ENCODE measurements around the gene CABLES1. TPM values are rescaled to one million over a fixed set of nuclear protein-coding genes. Genes with fewer than 3 reads are reported as not detected.

The CABLES1 gene
- total and polyA plus RNA-seq, 2 of the 8 experiments (the other 6 are each of a cell fraction or from before 2014, with no cell fraction given) = 9.2 to 26.4 TPM

DNA sequence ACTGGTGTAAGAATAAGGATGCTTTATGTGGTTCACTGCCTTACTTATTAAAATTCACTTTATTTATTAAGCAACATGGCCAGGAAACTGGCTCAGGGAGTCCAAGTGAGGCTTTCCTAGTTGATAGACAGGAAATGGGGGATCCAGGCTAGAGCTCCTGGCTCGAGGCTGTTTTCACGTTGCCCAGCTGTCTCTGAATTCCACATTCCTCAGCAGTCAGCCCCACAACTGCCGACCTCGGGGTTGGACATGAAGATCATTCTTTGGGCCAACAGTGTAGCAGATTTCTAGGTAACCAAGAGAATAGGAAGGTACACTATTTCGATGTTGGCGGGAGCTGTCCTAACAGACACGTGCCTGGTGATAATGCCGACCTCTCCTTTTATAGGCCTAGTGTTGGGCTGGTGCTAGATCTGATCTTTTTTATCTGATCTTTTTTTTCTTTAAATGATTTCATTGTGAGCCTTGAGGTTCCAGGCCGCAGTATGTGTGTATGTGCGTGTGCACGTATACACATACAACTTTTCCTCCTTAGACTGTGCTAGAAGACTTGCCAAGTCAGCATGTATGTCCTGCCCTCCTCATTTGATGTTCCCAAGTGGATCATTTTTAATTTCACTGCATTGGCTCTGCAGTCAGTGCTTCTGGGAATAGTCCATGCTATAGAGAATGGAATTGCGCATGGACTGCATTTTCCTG lies 103.5 kb downstream of the CABLES1 start:
- H3K4ac ChIP-seq (replicated peaks; ENCODE audit: insufficient read length, low read depth, low read length) = no peak overlapping the region
- ChIA-PET CTCF (ENCODE audit: partially characterized antibody) (interaction anchor here (0.8 to 2.9 kb wide), 3 partner anchors 11 to 27 kb away, joined by 3 to 15 read pairs (median 4); no protein-coding TSS in a partner anchor), POLR2A (ENCODE audit: partially characterized antibody) (interaction anchor here (1.0 to 2.9 kb wide), 3 partner anchors 10 to 107 kb away, joined by 3 to 7 read pairs (median 5); no protein-coding TSS in a partner anchor)
- H3K9me3 ChIP-seq (ENCODE audit: insufficient read depth in 2 of 2, low read depth in 1 of 2, low read length in 1 of 2) = no peaks in the 10 kb centered on the region
- H3K14ac ChIP-seq (ENCODE audit: insufficient read length) = no peak overlapping the region
- FAIRE-seq = no peak
- H4K8ac ChIP-seq (ENCODE audit: extremely low read depth, insufficient read depth, low read length) = no peak overlapping the region
- 96% methylated on average over 12 of the region's 12 CpGs; no CpG with 5 or more reads in 1 of the 2 experiments for WGBS, 2 experiments (ENCODE audit: extremely low coverage in 1 of 2, insufficient coverage in 1 of 2, insufficient read length in 1 of 2, insufficient replicate concordance in 2 of 2, low coverage in 1 of 2, low lambda C conversion rate in 2 of 2, missing lambda C conversion rate in 1 of 2)
- no peak overlapping the region for H3K56ac ChIP-seq (replicated peaks; ENCODE audit: insufficient read length, low read depth, low read length)
- no peak overlapping the region; a peak in 1 of 7 replicates for H3K9ac ChIP-seq (replicated peaks in 1 of 4; ENCODE audit: extremely low read depth in 1 of 4, low read depth in 3 of 4, low read length in 3 of 4)
- 0 out of 2 replicates have a peak overlapping the region, but pooled peaks have one; percentile 1 for H2BK20ac ChIP-seq (ENCODE audit: low read length)
- no peak overlapping the region for H4K91ac ChIP-seq (replicated peaks; ENCODE audit: insufficient read length, low read length)
- no peak overlapping the region for H3K23ac ChIP-seq (ENCODE audit: insufficient read length)
- H3K23me2 ChIP-seq (ENCODE audit: low read depth, low read length) = no peaks in the 10 kb centered on the region
- H3K4me2 ChIP-seq (ENCODE audit: insufficient read depth in 1 of 2, low read depth in 2 of 2, low read length in 2 of 2) = no peak overlapping the region
- no peak overlapping the region for H4K5ac ChIP-seq (ENCODE audit: insufficient read length, low read depth, low read length)
- DNase-seq (ENCODE audit: low read depth in 1 of 2, low spot score in 2 of 2) = no peak
- 0 out of 2 replicates have a peak overlapping the region, but pooled peaks have one; percentile 3 for H3K18ac ChIP-seq (ENCODE audit: extremely low read depth, low read length)
- H2AFZ ChIP-seq (ENCODE audit: low read length) = no peak overlapping the region
- H3K36me3 ChIP-seq (ENCODE audit: control insufficient read depth in 2 of 4, insufficient read depth in 4 of 4, low read length in 3 of 4) = peaks cover 0 to 18% (median 10%) of the 10 kb centered on the region in 4 experiments; a peak in 6 of 8 replicates
- no peak overlapping the region for H3K4me3 ChIP-seq (ENCODE audit: extremely low read depth in 1 of 4, insufficient read depth in 2 of 4, low read depth in 3 of 4, low read length in 4 of 4)
- no peak overlapping the region for H2BK12ac ChIP-seq (ENCODE audit: low read depth, low read length)
- H2BK5ac ChIP-seq (ENCODE audit: low read depth, low read length) = no peak overlapping the region; the same call in 1 of the 2 replicates
- no peaks in the 10 kb centered on the region for H3K27me3 ChIP-seq (replicated peaks in 1 of 4; ENCODE audit: control insufficient read depth in 3 of 4, extremely low read depth in 1 of 4, insufficient read depth in 3 of 4, low read length in 3 of 4)
- H3K4me1 ChIP-seq (replicated peaks in 1 of 4; ENCODE audit: control insufficient read depth in 3 of 4, insufficient read depth in 4 of 4, low read length in 3 of 4) = peaks cover 0 to 10% (median 5%) of the 10 kb centered on the region in 4 experiments; a peak in 5 of 7 replicates
- no peaks in the 10 kb centered on the region; the same call in 1 of the 2 replicates for H3K79me1 ChIP-seq (ENCODE audit: low read depth, low read length)
- no peak overlapping the region for H3K27ac ChIP-seq (ENCODE audit: low read depth, low read length)
- no peak overlapping the region for H2BK120ac ChIP-seq (replicated peaks; ENCODE audit: low read depth, low read length)
- H2AK5ac ChIP-seq (ENCODE audit: low read depth, low read length) = no peak overlapping the region
- no peak overlapping the region for H2BK15ac ChIP-seq (ENCODE audit: low read length)
- no peaks in the 10 kb centered on the region for H3K79me2 ChIP-seq (ENCODE audit: control insufficient read depth in 1 of 2, insufficient read depth in 2 of 2, low read length in 2 of 2)
- H4K20me1 ChIP-seq (replicated peaks in 1 of 2; ENCODE audit: control insufficient read depth in 1 of 2, insufficient read depth in 2 of 2, low read length in 2 of 2) = no peaks in the 10 kb centered on the region
- TF ChIP-seq, protein P1, sequence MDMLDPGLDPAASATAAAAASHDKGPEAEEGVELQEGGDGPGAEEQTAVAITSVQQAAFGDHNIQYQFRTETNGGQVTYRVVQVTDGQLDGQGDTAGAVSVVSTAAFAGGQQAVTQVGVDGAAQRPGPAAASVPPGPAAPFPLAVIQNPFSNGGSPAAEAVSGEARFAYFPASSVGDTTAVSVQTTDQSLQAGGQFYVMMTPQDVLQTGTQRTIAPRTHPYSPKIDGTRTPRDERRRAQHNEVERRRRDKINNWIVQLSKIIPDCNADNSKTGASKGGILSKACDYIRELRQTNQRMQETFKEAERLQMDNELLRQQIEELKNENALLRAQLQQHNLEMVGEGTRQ (IDR thresholded peaks at IDR 0.05; ENCODE audit: low read length) = no peak
